HepG2 (cell line): ENCODE measurements around the gene CHRD. TPM values are rescaled to one million over a fixed set of nuclear protein-coding genes. Genes with fewer than 3 reads are reported as not detected.

ENCODE experiments used
- ELF1 ChIP-seq: sonication (generic); formaldehyde crosslinking; IDR thresholded peaks from 2 replicates; pipeline ENCODE4 v1.4.0; 2020; ENCODE audit warnings: missing genetic modification reagents
- ISL2 ChIP-seq: sonication (generic); formaldehyde crosslinking; IDR thresholded peaks from 2 replicates; pipeline ENCODE4 v1.5.0; 2020; ENCODE audit warnings: missing genetic modification reagents
- RXRB ChIP-seq: IDR thresholded peaks from 2 replicates; pipeline ENCODE4 v1.6.1; 2016; ENCODE audit warnings: borderline replicate concordance, missing genetic modification reagents, missing compliant biosample characterization
- SMAD3 ChIP-seq: sonication (generic); formaldehyde crosslinking; IDR thresholded peaks from 2 replicates; pipeline ENCODE4 v1.4.0; 2020; ENCODE audit warnings: missing genetic modification reagents
- SOX6 ChIP-seq, 2 experiments: fragments of 450-650 bp in 1 of 2; sonication (generic) in 1 of 2; formaldehyde crosslinking in 1 of 2; IDR thresholded peaks; 2 replicates each; pipeline versions ENCODE4 v1.4.0 to v1.6.1; 2017 to 2020; ENCODE audit warnings: antibody characterized with exemption in 1 of 2, mild to moderate bottlenecking in 1 of 2, missing genetic modification reagents in 1 of 2
- THAP11 ChIP-seq: IDR thresholded peaks from 2 replicates; pipeline ENCODE4 v1.6.1; 2016; ENCODE audit warnings: missing biosample characterization, missing genetic modification reagents
- ZBTB2 ChIP-seq: sonication (generic); formaldehyde crosslinking; IDR thresholded peaks from 2 replicates; pipeline ENCODE4 v1.8.0; 2022; ENCODE audit warnings: low read depth, missing genetic modification reagents
- ZFY ChIP-seq: sonication (generic); formaldehyde crosslinking; IDR thresholded peaks from 2 replicates; pipeline ENCODE4 v1.4.0; 2020; ENCODE audit warnings: missing genetic modification reagents
- ZNF263 ChIP-seq: sonication (generic); formaldehyde crosslinking; IDR thresholded peaks from 2 replicates; pipeline ENCODE4 v1.4.0; 2020; ENCODE audit warnings: missing genetic modification reagents
- ZNF44 ChIP-seq: sonication (generic); formaldehyde crosslinking; IDR thresholded peaks from 2 replicates; pipeline ENCODE4 v1.5.1; 2020; ENCODE audit warnings: mild to moderate bottlenecking, missing genetic modification reagents
- ZNF574 ChIP-seq: sonication (generic); formaldehyde crosslinking; IDR thresholded peaks from 2 replicates; pipeline ENCODE4 v1.4.0; 2020; ENCODE audit warnings: missing genetic modification reagents
- ZNF747 ChIP-seq: sonication (generic); formaldehyde crosslinking; IDR thresholded peaks from 2 replicates; pipeline ENCODE4 v1.8.1; 2023; ENCODE audit warnings: missing genetic modification reagents, mild to moderate bottlenecking, borderline replicate concordance
- ZSCAN25 ChIP-seq: sonication (generic); formaldehyde crosslinking; IDR thresholded peaks from 2 replicates; pipeline ENCODE4 v1.8.0; 2022; ENCODE audit warnings: mild to moderate bottlenecking, missing genetic modification reagents
- polyA plus RNA-seq, 8 experiments: library from polyadenylated mRNA; depleted of rRNA in 3 of 8; stranded (reverse) in 7 of 8; unstranded in 1 of 8; fragments of >200 nt; fragmentation: Illumina TruSeq in 4 of 8; extraction: Trizol in 4 of 8; gene quantifications; 2 replicates each; pipeline versions ENCODE4 v1.2.1 to v1.2.3, GENCODE V29; 2011 to 2016; ENCODE audit warnings: low read depth in 4 of 8, missing spikeins in 1 of 8, mixed read lengths in 1 of 8; ENCODE audit not compliant: insufficient read depth in 1 of 8
- total RNA-seq, 5 experiments: library from RNA; depleted of rRNA; stranded (reverse); fragments of >200 nt; fragmentation: Illumina TruSeq; extraction: Trizol; gene quantifications; 2 replicates each; pipeline ENCODE4 v1.2.3, GENCODE V29; 2016; ENCODE audit warnings: low read depth in 1 of 5
- TF ChIP-seq, protein P1 (sequence below): sonication (generic); formaldehyde crosslinking; IDR thresholded peaks from 2 replicates; pipeline ENCODE4 v1.4.0; 2020; ENCODE audit warnings: mild to moderate bottlenecking, missing genetic modification reagents
- TF ChIP-seq, protein P2 (sequence below): sonication (generic); formaldehyde crosslinking; IDR thresholded peaks from 2 replicates; pipeline ENCODE4 v1.4.0; 2020; ENCODE audit warnings: low read depth, missing genetic modification reagents
- TF ChIP-seq, protein P3 (sequence below): sonication (generic); formaldehyde crosslinking; IDR thresholded peaks from 2 replicates; pipeline ENCODE4 v1.5.0; 2020; ENCODE audit warnings: mild to moderate bottlenecking, missing genetic modification reagents

CHRD gene
- total and polyA plus RNA-seq, 2 of the 13 experiments (the other 11 are each of a cell fraction or from before 2014, with no cell fraction given) = 22.2 to 35.2 TPM

- TF ChIP-seq THAP11 (CRISPR knock-in tag) = peak; percentile 84
- peak; percentile 51 for TF ChIP-seq RXRB (CRISPR knock-in tag)
- no peak; the same call in 1 of the 2 replicates for TF ChIP-seq ZNF44 (CRISPR knock-in tag)
- 0 out of 2 replicates have a peak, but pooled peaks have one; percentile 16 for TF ChIP-seq ZNF747 (CRISPR knock-in tag)
- peak; percentile 69 for TF ChIP-seq ELF1
- 0 out of 2 replicates have a peak, but pooled peaks have one; percentile 14 for TF ChIP-seq ZBTB2 (CRISPR knock-in tag)
- TF ChIP-seq, protein P1, sequence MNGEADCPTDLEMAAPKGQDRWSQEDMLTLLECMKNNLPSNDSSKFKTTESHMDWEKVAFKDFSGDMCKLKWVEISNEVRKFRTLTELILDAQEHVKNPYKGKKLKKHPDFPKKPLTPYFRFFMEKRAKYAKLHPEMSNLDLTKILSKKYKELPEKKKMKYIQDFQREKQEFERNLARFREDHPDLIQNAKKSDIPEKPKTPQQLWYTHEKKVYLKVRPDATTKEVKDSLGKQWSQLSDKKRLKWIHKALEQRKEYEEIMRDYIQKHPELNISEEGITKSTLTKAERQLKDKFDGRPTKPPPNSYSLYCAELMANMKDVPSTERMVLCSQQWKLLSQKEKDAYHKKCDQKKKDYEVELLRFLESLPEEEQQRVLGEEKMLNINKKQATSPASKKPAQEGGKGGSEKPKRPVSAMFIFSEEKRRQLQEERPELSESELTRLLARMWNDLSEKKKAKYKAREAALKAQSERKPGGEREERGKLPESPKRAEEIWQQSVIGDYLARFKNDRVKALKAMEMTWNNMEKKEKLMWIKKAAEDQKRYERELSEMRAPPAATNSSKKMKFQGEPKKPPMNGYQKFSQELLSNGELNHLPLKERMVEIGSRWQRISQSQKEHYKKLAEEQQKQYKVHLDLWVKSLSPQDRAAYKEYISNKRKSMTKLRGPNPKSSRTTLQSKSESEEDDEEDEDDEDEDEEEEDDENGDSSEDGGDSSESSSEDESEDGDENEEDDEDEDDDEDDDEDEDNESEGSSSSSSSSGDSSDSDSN (CRISPR knock-in tag) = peak; percentile 76; the same call in 1 of the 2 replicates
- TF ChIP-seq, protein P2, sequence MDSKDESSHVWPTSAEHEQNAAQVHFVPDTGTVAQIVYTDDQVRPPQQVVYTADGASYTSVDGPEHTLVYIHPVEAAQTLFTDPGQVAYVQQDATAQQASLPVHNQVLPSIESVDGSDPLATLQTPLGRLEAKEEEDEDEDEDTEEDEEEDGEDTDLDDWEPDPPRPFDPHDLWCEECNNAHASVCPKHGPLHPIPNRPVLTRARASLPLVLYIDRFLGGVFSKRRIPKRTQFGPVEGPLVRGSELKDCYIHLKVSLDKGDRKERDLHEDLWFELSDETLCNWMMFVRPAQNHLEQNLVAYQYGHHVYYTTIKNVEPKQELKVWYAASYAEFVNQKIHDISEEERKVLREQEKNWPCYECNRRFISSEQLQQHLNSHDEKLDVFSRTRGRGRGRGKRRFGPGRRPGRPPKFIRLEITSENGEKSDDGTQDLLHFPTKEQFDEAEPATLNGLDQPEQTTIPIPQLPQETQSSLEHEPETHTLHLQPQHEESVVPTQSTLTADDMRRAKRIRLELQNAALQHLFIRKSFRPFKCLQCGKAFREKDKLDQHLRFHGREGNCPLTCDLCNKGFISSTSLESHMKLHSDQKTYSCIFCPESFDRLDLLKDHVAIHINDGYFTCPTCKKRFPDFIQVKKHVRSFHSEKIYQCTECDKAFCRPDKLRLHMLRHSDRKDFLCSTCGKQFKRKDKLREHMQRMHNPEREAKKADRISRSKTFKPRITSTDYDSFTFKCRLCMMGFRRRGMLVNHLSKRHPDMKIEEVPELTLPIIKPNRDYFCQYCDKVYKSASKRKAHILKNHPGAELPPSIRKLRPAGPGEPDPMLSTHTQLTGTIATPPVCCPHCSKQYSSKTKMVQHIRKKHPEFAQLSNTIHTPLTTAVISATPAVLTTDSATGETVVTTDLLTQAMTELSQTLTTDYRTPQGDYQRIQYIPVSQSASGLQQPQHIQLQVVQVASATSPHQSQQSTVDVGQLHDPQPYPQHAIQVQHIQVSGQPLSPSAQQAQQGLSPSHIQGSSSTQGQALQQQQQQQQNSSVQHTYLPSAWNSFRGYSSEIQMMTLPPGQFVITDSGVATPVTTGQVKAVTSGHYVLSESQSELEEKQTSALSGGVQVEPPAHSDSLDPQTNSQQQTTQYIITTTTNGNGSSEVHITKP = 0 out of 2 replicates have a peak, but pooled peaks have one; percentile 31
- TF ChIP-seq ZFY (CRISPR knock-in tag) = no peak; the same call in 1 of the 2 replicates
- TF ChIP-seq, protein P3, sequence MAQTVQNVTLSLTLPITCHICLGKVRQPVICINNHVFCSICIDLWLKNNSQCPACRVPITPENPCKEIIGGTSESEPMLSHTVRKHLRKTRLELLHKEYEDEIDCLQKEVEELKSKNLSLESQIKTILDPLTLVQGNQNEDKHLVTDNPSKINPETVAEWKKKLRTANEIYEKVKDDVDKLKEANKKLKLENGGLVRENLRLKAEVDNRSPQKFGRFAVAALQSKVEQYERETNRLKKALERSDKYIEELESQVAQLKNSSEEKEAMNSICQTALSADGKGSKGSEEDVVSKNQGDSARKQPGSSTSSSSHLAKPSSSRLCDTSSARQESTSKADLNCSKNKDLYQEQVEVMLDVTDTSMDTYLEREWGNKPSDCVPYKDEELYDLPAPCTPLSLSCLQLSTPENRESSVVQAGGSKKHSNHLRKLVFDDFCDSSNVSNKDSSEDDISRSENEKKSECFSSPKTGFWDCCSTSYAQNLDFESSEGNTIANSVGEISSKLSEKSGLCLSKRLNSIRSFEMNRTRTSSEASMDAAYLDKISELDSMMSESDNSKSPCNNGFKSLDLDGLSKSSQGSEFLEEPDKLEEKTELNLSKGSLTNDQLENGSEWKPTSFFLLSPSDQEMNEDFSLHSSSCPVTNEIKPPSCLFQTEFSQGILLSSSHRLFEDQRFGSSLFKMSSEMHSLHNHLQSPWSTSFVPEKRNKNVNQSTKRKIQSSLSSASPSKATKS (CRISPR knock-in tag) = no peak
- TF ChIP-seq SOX6 (IDR thresholded peaks at IDR 0.05) = no peak
- TF ChIP-seq SOX6 (CRISPR knock-in tag; IDR thresholded peaks at IDR 0.05) = no peak
- TF ChIP-seq SMAD3 = peak; percentile 76
- TF ChIP-seq ZNF574 = peak; percentile 80
- 0 out of 2 replicates have a peak, but pooled peaks have one; percentile 67 for TF ChIP-seq ISL2 (CRISPR knock-in tag)
- TF ChIP-seq ZSCAN25 (CRISPR knock-in tag) = peak; percentile 68; the same call in 1 of the 2 replicates
- peak; percentile 67 for TF ChIP-seq ZNF263 (CRISPR knock-in tag)
Measured at GRCh38 chr3:184377882-184378445, 1.9 kb upstream of the CHRD start, which contains the start of gene THPO (continued).
